ENCODE measurements around the gene C15orf62.
A peak's percentile ranks its signal among the peaks of the same experiment; 100 is the strongest.

C15orf62 gene

GRCh38 chr15:40756938-40757337 lies 12.8 kb upstream of the C15orf62 start:
- DNase-seq: no peak

GRCh38 chr15:40759961-40760360 lies 9.8 kb upstream of the C15orf62 start:
- no peak for DNase-seq

- DNase-seq: peak; percentile 47
Observed at GRCh38 chr15:40762919-40763800, 6.6 kb upstream of the C15orf62 start.

GRCh38 chr15:40763801-40764628 lies 5.8 kb upstream of the C15orf62 start, which contains the start of gene GCHFR:
GCHFR (plus strand) TSS chr15:40764068; CDS start chr15:40764181, 113 bp downstream.
- peak; percentile 76 for DNase-seq

- DNase-seq: no peak
Observed at GRCh38 chr15:40764629-40765103, 5.1 kb upstream of the C15orf62 start.

- DNase-seq: no peak
Observed at GRCh38 chr15:40766194-40766815, 3.5 kb upstream of the C15orf62 start.

- DNase-seq: no peak
Observed at GRCh38 chr15:40766906-40767837, 2.6 kb upstream of the C15orf62 start.

GRCh38 chr15:40767838-40768500 lies 1.8 kb upstream of the C15orf62 start:
- no peak for DNase-seq

- DNase-seq: no peak
Observed at GRCh38 chr15:40768521-40769273, 1.1 kb upstream of the C15orf62 start.

GRCh38 chr15:40770147-40770721 lies 454 bp downstream of the C15orf62 start:
- no peak for DNase-seq

- no peak for DNase-seq
Observed at GRCh38 chr15:40771242-40771641, 1.5 kb downstream of the C15orf62 start.

- no peak for DNase-seq
Observed at GRCh38 chr15:40772014-40772413, 2.2 kb downstream of the C15orf62 start.

- no peak for DNase-seq
Observed at GRCh38 chr15:40773496-40773895, 3.7 kb downstream of the C15orf62 start.

- no peak for DNase-seq
Observed at GRCh38 chr15:40773902-40774301, 4.1 kb downstream of the C15orf62 start.

GRCh38 chr15:40775007-40775406 lies 5.2 kb downstream of the C15orf62 start:
- DNase-seq: no peak

- no peak for DNase-seq
Observed at GRCh38 chr15:40775740-40776536, 6.2 kb downstream of the C15orf62 start.

- peak; percentile 65 for DNase-seq
Observed at GRCh38 chr15:40776537-40777141, 6.9 kb downstream of the C15orf62 start.

- peak; percentile 82 for DNase-seq
Observed at GRCh38 chr15:40782609-40783227, 12.9 kb downstream of the C15orf62 start.

Measured in activated CD4-positive, alpha-beta T cell treated with anti-CD3 and anti-CD28 coated beads, Interleukin-2, Interleukin-6, amounts not matched to agents 100 ng/mL and 50 ng/mL, durations not matched to agents 16 hours and 8 hours (primary cell).